ENCODE results near the gene MICALL2. TPM values are rescaled to one million over a fixed set of nuclear protein-coding genes. Genes with fewer than 3 reads are reported as not detected.

The MICALL2 gene
- total RNA-seq, 4 donors from 2014 or later: 67.6 to 181 (median 97.0) TPM

DNA sequence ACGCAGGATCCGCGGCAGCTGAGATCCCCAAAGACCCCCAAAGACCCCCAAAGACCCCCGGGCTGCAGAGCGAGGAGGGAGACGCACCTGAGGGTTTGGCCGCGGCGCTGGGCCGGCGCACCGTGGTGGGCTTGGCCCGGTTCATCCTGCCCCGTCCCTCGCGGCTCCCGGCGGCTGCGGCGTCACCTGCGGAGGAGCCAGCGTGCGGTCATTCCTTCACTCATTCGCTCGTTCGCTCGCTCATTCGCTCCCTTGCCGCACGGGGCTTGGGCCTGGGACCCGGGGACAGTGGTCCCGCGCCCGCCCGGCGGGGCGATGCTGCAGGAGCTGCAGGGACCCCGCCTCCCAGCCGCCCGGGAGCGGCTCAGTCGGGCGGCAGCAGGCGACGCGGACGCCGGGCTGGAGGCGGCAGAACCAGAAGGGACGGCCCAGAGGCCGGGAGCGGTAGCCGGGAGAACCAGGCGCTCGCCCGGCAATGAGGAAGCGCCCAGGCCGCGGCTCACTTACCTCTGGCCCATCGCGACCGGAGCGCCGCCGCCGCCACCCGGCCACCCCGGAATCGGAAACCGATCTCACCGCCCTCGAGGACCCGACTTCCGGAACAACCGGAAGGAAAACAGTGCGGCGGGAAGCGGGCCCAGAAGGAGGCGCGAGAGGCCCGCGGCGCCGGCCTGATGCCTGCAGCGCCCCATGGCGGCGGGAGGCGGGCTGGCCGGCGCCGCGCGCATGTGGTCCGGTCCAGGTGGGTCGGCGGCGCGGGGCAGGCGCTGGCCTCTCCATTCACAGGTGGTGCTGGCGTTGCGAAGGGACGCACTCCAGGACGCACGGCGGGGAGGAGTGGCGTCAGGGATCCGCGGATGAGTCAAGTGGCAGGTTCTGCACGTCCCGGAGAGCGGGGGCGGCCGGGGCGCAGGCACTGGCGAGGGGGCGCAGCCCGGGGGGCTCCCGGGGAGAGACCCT lies 44.8 kb upstream of the MICALL2 start, which contains the start of gene INTS1:
Gene INTS1, minus strand, starts transcription at position 574 of the 960 bp plus-strand sequence. Its CDS starts 429 bp downstream, at position 145.
- in situ Hi-C loops (cut with MboI; ENCODE audit: low pct_ligation_motif_present in 1 of 4, low pct_unique_long_range_greater_than_20kb in 1 of 4, low sequenced_read_pairs in 3 of 4) (no loop called here), intact Hi-C loops (cut with DNase I; ENCODE audit: low total_unique reads) (no loop called here)
- Histone ChIP-seq H3K4me3 (peak within 1 kb of the TSS; percentile 95 to 100 (median 98)), H3K36me3 (peaks cover 0 to 12% (median 3%) of the 10 kb centered on the region in 4 donors), H3K4me1 (peaks cover 8 to 34% (median 15%) of the 10 kb centered on the region in 4 donors), H3K27ac (peak within 1 kb of the TSS; percentile 78 to 90 (median 83)), H3K9me3 (no peaks in the 10 kb centered on the region), H3K27me3 (no peaks in the 10 kb centered on the region)
- TF ChIP-seq POLR2A (IDR thresholded peaks at IDR 0.05) (peak; percentile 71), POLR2AphosphoS5 (IDR thresholded peaks at IDR 0.05) (peak; percentile 55 to 86 (median 77)), EP300 (IDR thresholded peaks at IDR 0.05; ENCODE audit: low read depth) (no peak)
- TF ChIP-seq, protein P1, sequence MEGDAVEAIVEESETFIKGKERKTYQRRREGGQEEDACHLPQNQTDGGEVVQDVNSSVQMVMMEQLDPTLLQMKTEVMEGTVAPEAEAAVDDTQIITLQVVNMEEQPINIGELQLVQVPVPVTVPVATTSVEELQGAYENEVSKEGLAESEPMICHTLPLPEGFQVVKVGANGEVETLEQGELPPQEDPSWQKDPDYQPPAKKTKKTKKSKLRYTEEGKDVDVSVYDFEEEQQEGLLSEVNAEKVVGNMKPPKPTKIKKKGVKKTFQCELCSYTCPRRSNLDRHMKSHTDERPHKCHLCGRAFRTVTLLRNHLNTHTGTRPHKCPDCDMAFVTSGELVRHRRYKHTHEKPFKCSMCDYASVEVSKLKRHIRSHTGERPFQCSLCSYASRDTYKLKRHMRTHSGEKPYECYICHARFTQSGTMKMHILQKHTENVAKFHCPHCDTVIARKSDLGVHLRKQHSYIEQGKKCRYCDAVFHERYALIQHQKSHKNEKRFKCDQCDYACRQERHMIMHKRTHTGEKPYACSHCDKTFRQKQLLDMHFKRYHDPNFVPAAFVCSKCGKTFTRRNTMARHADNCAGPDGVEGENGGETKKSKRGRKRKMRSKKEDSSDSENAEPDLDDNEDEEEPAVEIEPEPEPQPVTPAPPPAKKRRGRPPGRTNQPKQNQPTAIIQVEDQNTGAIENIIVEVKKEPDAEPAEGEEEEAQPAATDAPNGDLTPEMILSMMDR (IDR thresholded peaks at IDR 0.05): peak; percentile 25 to 94 (median 79)
- WGBS, 2 donors (ENCODE audit: low coverage in 1 of 2): 1% methylated on average over 64 of the region's 118 CpGs; no CpG with 5 or more reads in 1 of the 2 donors
- DNase-seq: peak; percentile 94

DNA sequence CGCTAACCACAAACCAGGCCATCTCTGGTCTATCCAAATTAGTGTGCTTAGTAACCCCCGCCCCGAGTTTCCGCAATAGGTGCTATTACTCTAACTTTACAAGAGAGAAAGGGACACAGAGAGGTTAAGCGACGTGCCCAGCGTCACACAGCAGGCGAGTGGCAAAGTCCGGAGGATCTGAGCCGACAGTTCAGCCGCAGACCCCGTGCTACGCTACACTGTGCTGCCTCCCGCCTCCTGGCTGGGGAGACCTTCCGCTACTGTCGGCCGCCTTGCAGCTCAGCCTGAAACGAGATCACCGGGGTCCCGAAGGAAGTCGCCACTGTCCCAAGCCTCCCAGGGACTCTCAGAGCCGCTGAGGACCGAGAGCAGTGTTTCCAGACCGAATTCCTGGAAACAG lies 44.1 kb upstream of the MICALL2 start:
- TF ChIP-seq, protein P1 (IDR thresholded peaks at IDR 0.05): no peak
- no peak for TF ChIP-seq POLR2AphosphoS5 (IDR thresholded peaks at IDR 0.05)
- no peak for TF ChIP-seq POLR2A (IDR thresholded peaks at IDR 0.05)
- no peak for TF ChIP-seq EP300 (IDR thresholded peaks at IDR 0.05; ENCODE audit: low read depth)
- Histone ChIP-seq H3K27ac (peak overlapping the region in 3 of 4 donors; percentile 78 to 87 (median 79)), H3K27me3 (no peaks in the 10 kb centered on the region), H3K9me3 (no peaks in the 10 kb centered on the region), H3K36me3 (peaks cover 0 to 13% (median 3%) of the 10 kb centered on the region in 4 donors), H3K4me3 (peak overlapping the region; percentile 95 to 100 (median 98)), H3K4me1 (peaks cover 8 to 34% (median 15%) of the 10 kb centered on the region in 4 donors)
- intact Hi-C loops (cut with DNase I; ENCODE audit: low total_unique reads): no loop called here
- in situ Hi-C loops (cut with MboI; ENCODE audit: low pct_ligation_motif_present in 1 of 4, low pct_unique_long_range_greater_than_20kb in 1 of 4, low sequenced_read_pairs in 3 of 4): no loop called here
- DNase-seq: no peak
- WGBS, 2 donors (ENCODE audit: low coverage in 1 of 2): 29 to 80% methylated on average over 2 to 24 of the region's 24 CpGs

DNA sequence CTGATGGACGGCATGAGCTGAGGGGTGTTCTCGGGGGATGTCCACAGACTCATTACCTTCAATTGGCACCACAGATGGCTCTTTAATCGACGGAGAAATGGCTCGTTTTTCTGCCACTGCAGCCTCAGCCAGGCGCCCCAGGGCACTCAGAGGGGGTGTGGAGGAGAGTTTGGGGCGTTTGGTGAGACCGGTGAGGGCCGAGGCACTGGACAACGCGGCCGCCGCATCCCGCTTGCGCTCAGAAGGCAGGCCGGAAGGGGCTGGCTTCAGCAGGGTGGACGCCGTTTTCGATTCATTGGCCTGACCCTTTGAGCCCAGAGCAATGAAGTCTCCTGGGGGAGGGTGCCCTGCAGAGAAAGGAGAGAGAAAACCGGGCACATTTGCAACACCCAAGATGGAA lies 43.6 kb upstream of the MICALL2 start:
- Histone ChIP-seq H3K36me3 (peaks cover 0 to 19% (median 3%) of the 10 kb centered on the region in 4 donors), H3K4me3 (peak overlapping the region in 2 of 4 donors; percentile 95 to 99), H3K4me1 (peaks cover 8 to 34% (median 15%) of the 10 kb centered on the region in 4 donors), H3K27ac (no peak overlapping the region), H3K27me3 (no peaks in the 10 kb centered on the region), H3K9me3 (no peaks in the 10 kb centered on the region)
- in situ Hi-C loops (cut with MboI; ENCODE audit: low pct_ligation_motif_present in 1 of 4, low pct_unique_long_range_greater_than_20kb in 1 of 4, low sequenced_read_pairs in 3 of 4): no loop called here
- TF ChIP-seq, protein P1 (IDR thresholded peaks at IDR 0.05): no peak
- no peak for TF ChIP-seq POLR2AphosphoS5 (IDR thresholded peaks at IDR 0.05)
- TF ChIP-seq POLR2A (IDR thresholded peaks at IDR 0.05): no peak
- TF ChIP-seq EP300 (IDR thresholded peaks at IDR 0.05; ENCODE audit: low read depth): no peak
- intact Hi-C loops (cut with DNase I; ENCODE audit: low total_unique reads): no loop called here
- 86% methylated on average over 20 of the region's 20 CpGs; no CpG with 5 or more reads in 1 of the 2 donors for WGBS, 2 donors (ENCODE audit: low coverage in 1 of 2)
- no peak for DNase-seq
